Fibroblast of the aortic adventitia (primary cell): ENCODE results near the gene PDS5B. TPM values are rescaled to one million over a fixed set of nuclear protein-coding genes. Genes with fewer than 3 reads are reported as not detected.

ENCODE experiments used
- DNase-seq: peaks from one replicate; pipeline ENCODE4 v3.0.0-alpha.2; 2010; ENCODE audit warnings: low read depth
- H3K4me3 ChIP-seq: 2 replicates; pipeline ENCODE4 v1.5.1; 2011; ENCODE audit warnings: low read depth, mild to moderate bottlenecking, control low read depth, low read length, moderate library complexity
- total RNA-seq: library from RNA; depleted of rRNA; stranded (reverse); fragments of >200 nt; gene quantifications from 2 replicates; pipeline ENCODE4 v1.2.3, GENCODE V29; 2012; ENCODE audit warnings: low replicate concordance
- TF ChIP-seq, protein P1 (sequence below): IDR thresholded peaks from 2 replicates; pipeline ENCODE4 v1.5.1; 2011; ENCODE audit warnings: mild to moderate bottlenecking, low read length, control low read depth, inconsistent platforms; ENCODE audit not compliant: insufficient read depth

Gene PDS5B
- total RNA-seq, 1 donor: 46.5 TPM

DNA sequence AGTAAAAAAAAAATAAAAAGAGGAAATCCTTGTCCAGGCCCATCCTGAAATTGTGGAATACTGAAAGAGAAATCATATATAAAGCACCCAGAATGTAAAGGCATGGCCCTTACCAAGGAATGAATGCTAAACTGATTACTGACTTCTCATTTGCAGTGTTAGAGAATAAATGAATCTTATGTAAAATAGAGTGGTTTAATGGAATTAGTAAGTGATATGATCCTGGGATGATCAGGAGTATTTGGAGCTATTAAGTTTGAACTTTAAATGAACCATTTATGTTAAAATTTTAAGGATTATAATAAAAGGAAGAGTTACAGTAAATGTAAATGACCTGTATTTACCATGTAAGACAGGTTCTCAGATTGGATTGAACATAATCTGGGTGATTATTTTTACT is 75.4 kb downstream of the PDS5B start:
- TF ChIP-seq, protein P1, sequence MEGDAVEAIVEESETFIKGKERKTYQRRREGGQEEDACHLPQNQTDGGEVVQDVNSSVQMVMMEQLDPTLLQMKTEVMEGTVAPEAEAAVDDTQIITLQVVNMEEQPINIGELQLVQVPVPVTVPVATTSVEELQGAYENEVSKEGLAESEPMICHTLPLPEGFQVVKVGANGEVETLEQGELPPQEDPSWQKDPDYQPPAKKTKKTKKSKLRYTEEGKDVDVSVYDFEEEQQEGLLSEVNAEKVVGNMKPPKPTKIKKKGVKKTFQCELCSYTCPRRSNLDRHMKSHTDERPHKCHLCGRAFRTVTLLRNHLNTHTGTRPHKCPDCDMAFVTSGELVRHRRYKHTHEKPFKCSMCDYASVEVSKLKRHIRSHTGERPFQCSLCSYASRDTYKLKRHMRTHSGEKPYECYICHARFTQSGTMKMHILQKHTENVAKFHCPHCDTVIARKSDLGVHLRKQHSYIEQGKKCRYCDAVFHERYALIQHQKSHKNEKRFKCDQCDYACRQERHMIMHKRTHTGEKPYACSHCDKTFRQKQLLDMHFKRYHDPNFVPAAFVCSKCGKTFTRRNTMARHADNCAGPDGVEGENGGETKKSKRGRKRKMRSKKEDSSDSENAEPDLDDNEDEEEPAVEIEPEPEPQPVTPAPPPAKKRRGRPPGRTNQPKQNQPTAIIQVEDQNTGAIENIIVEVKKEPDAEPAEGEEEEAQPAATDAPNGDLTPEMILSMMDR: no peak
- no peak for DNase-seq
- H3K4me3 ChIP-seq: no peak overlapping the region

DNA sequence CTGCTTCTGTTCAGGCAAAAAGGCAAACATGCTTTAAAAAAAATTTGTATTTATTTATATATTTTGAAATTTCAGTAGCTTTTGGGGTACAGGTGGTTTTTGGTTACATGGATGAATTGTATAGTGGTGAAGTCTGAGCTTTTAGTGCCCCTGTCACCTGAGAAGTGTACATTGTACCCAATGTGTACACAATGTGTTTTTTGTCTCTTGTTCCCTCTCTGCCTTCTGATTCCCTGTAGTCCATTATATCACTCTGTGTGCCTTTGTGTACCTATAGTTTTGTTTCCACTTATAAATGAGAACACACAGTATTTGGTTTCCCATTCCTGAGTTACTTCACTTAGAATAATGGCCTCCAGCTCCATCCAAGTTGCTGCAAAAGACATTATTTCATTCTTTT is 77.4 kb downstream of the PDS5B start:
- no peak for DNase-seq
- TF ChIP-seq, protein P1: no peak
- H3K4me3 ChIP-seq: no peak overlapping the region

DNA sequence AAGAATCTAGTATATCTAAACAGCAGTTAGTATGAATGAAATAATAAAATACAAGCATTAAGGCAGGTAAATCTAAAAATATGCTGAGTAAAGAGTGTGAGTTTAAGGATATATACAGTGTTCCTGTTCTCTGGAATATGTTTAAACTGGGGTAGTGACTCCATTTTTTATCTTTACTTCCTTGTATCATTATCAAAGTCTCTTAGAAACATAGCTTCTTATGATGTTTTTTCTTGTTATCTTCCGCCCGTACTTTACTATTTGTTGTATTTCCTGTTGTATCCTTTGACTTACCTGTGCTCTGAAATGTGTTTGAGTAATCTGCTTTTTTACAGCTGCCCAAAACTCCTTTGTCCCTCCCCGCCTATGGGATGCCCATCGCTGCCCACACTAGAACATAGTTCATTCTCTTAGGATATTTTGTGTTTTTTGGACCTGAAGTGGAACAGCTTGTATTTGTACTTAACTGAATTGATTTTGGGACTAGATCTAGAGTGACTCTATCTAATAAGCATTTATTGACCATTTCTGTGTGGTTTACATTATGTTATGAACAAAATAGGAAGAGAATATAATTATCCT is 80.8 kb downstream of the PDS5B start:
- TF ChIP-seq, protein P1: no peak
- H3K4me3 ChIP-seq: no peak overlapping the region
- no peak for DNase-seq

DNA sequence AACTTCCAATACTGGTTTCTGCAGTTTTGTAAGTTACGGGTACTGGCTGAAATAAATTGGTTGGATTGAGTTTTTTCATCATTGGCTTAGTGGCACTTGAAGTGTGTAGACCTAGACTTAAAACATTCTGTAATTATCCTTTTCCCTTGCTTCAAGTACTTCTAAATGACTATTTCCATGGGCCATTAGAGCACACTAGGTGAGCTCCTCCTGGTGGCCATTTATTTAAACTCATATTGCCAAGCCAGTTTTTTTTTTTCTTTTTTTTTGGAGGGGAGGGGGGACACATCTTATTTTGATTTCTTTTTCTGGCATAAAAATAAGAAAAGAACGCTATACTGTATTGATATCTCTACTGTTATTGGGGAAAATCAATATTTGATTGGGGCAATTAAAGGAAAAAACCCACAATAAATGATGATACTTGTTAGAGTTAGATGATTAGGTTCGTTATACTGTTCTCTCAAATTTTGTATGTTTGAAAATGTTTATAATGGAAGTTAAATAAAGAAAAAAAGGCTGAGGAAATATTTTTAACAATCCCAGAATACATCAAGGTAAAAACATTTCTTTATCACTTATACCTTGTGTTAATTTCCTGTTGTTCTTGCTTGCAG is 82.9 kb downstream of the PDS5B start:
- H3K4me3 ChIP-seq: no peak overlapping the region
- DNase-seq: peak; percentile 77
- TF ChIP-seq, protein P1: peak; percentile 73

DNA sequence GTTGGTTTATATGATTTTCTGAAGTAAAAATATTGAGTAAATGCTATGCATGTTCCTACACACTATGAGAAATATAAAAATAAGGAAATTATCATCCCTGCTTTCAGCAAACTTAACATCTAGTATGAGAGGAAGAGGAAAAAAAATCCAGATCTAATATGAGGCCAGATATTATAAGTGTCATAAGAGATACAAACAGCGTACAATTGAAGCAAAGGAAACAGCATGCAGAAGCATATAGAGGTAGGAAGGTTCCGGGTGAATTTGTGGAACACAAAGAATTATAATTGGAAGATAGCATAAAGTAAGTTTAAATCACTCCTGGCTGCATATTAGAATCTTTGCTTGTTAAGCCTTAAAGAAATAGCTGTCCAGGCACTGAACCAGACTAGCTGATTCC is 88.3 kb downstream of the PDS5B start:
- DNase-seq: no peak

DNA sequence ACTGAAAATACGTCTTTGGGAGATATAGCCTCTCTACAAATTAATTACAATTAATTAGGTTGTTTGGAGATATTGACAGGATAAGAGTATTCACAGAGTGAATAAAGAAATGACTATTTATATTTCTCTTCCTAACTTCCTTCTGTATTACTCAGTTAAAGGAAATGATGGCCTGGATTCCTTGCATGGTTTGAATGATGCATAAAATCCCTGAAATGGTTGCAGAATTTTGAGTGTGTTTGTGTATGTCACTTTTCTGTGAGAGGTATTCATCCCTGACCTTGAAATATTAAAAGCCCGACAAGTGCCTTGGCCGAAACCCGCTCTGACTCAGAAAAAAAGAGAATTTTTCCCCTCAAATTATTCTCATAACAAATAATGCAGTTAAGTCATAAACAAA is 90.0 kb downstream of the PDS5B start:
- DNase-seq: no peak
- TF ChIP-seq, protein P1: no peak
- H3K4me3 ChIP-seq: no peak overlapping the region

More for the DNA sequence above, 88.3 kb downstream of the PDS5B start:
- TF ChIP-seq, protein P1: no peak
- H3K4me3 ChIP-seq: no peak overlapping the region

DNA sequence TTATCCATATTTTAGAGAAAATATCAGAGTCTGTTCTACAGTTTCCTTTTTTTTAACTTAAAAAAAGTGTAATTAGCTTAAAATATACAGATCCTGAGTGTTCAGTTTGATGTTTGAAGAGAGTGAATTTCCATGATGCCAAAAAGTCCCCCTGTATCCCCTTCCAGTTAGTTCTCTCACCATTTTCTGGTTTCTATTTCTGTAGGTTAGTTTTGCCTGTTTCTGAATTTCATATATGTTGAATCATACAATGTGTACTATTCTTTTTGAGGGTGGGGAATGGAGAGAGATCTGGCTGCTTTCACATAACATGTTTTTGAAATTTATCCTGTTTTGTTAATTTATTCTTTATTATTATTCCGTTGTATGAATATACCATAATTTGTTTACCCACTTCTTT is 95.9 kb downstream of the PDS5B start:
- TF ChIP-seq, protein P1: no peak
- DNase-seq: no peak
- H3K4me3 ChIP-seq: no peak overlapping the region
